Activated naive CD4-positive, alpha-beta T cell treated with anti-CD3 and anti-CD28 coated beads, Interleukin-2, amount 10 ng/mL, durations not matched to agents 7 days and 5 days (primary cell): Measurements from ENCODE around the gene RBM4B.

ENCODE experiments used
- CTCF ChIA-PET: fragments of 350-600 bp; sonication (Branson Sonifier 250); formaldehyde crosslinking; loops from one replicate; lab custom pipeline; 2021; ENCODE audit warnings: antibody characterized with exemption; lab: Charles Lee
- DNase-seq: peaks from one replicate; pipeline ENCODE4 v3.0.0-alpha.2; 2020
- H3K27ac Mint-ChIP-seq: one replicate; pipeline ENCODE4 v1.8.0; 2021; ENCODE audit warnings: mild to moderate bottlenecking, moderate library complexity, mixed read lengths
- H3K27me3 Mint-ChIP-seq: one replicate; pipeline ENCODE4 v1.8.0; 2021; ENCODE audit warnings: mild to moderate bottlenecking, mixed read lengths
- H3K36me3 Mint-ChIP-seq: one replicate; pipeline ENCODE4 v1.8.0; 2021; ENCODE audit warnings: mixed read lengths
- H3K4me1 Mint-ChIP-seq: one replicate; pipeline ENCODE4 v1.8.0; 2021; ENCODE audit warnings: mixed read lengths
- H3K4me3 Mint-ChIP-seq: one replicate; pipeline ENCODE4 v1.8.0; 2021; ENCODE audit warnings: mild to moderate bottlenecking, moderate library complexity, mixed read lengths
- H3K9me3 Mint-ChIP-seq: one replicate; pipeline ENCODE4 v1.8.0; 2021; ENCODE audit warnings: mixed read lengths

Gene RBM4B

DNA sequence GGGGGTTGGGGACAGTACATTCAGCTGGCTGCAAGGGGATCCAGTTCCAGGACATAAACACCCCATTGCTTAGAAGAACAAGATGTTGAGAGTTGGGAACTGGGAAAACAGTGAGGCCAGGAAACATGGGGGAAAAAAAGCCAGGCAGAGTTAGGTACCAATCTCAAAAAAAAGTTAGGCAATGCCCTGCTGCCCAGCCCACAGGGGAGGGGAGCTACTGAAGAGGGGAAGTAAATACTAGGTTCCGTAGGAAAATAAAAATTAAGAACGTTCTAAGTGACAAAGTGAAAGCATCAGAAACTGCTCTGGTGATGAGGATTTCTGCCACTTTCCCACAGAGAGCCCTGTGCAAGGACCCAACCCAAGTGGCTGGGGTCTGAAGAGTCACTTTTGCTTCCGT, 39.3 kb upstream of the RBM4B start:
- no peaks in the 10 kb centered on the region for H3K36me3 Mint-ChIP-seq
- no peaks in the 10 kb centered on the region for H3K9me3 Mint-ChIP-seq
- no peak overlapping the region for H3K27ac Mint-ChIP-seq
- no peak for DNase-seq
- no peak overlapping the region for H3K4me3 Mint-ChIP-seq
- CTCF ChIA-PET, result no interaction called here
- H3K4me1 Mint-ChIP-seq, result peaks cover 16% of the 10 kb centered on the region
- H3K27me3 Mint-ChIP-seq, result peaks cover 69% of the 10 kb centered on the region

- no peak for DNase-seq
- no peaks in the 10 kb centered on the region for H3K9me3 Mint-ChIP-seq
- CTCF ChIA-PET, result no interaction called here
- no peak overlapping the region for H3K4me3 Mint-ChIP-seq
- peaks cover 13% of the 10 kb centered on the region for H3K4me1 Mint-ChIP-seq
- no peaks in the 10 kb centered on the region for H3K36me3 Mint-ChIP-seq
- peaks cover 57% of the 10 kb centered on the region for H3K27me3 Mint-ChIP-seq
- no peak overlapping the region for H3K27ac Mint-ChIP-seq
These were observed 37.8 kb upstream of the RBM4B start for GRCh38 chr11:66715346-66716085.

GRCh38 chr11:66713746-66714480, 36.2 kb upstream of the RBM4B start:
- Mint-ChIP-seq H3K4me1 (no peaks in the 10 kb centered on the region), H3K27me3 (peaks cover 42% of the 10 kb centered on the region), H3K9me3 (no peaks in the 10 kb centered on the region), H3K4me3 (no peak overlapping the region), H3K27ac (no peak overlapping the region), H3K36me3 (no peaks in the 10 kb centered on the region)
- CTCF ChIA-PET, result interaction anchor here (1.1 kb wide), 1 partner anchor 121 kb away, joined by 3 read pairs; no protein-coding TSS in a partner anchor
- DNase-seq, result no peak

DNA sequence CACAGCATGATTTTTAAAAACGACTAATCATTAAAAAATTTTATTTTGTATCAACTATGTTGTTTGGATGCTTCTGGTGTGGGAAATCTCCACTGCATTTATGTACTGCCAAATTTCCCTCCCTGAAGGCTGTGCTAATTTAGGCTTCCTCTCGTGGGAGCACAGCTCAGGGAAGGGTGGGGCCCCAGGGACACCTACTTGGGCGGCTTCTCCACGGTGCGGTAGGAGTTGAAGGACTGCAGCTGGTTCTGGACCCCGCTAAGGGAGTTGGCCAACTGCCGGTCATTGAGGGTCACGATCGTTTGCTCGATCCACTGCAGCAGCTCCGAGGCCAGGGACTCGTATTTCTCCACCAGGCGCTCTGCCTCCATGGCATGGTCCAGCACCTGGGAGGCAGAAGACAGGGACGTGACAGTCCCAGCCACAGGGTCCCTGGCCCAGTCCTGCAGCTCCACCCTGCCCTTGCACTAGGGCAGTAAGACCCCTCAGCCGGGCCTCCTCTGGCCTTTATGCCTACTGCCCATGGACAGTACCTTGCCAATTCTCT, 32.8 kb upstream of the RBM4B start:
- Mint-ChIP-seq H3K36me3 (no peaks in the 10 kb centered on the region), H3K27ac (no peak overlapping the region), H3K9me3 (no peaks in the 10 kb centered on the region), H3K4me3 (no peak overlapping the region), H3K27me3 (peaks cover 27% of the 10 kb centered on the region), H3K4me1 (no peaks in the 10 kb centered on the region)
- CTCF ChIA-PET, result no interaction called here
- no peak for DNase-seq

GRCh38 chr11:66708701-66709100, 31.0 kb upstream of the RBM4B start:
- peaks cover 10% of the 10 kb centered on the region for H3K27me3 Mint-ChIP-seq
- DNase-seq, result no peak
- peaks cover 3% of the 10 kb centered on the region for H3K4me1 Mint-ChIP-seq
- CTCF ChIA-PET, result no interaction called here
- H3K4me3 Mint-ChIP-seq, result no peak overlapping the region
- no peaks in the 10 kb centered on the region for H3K9me3 Mint-ChIP-seq
- no peak overlapping the region for H3K27ac Mint-ChIP-seq
- H3K36me3 Mint-ChIP-seq, result no peaks in the 10 kb centered on the region

DNA sequence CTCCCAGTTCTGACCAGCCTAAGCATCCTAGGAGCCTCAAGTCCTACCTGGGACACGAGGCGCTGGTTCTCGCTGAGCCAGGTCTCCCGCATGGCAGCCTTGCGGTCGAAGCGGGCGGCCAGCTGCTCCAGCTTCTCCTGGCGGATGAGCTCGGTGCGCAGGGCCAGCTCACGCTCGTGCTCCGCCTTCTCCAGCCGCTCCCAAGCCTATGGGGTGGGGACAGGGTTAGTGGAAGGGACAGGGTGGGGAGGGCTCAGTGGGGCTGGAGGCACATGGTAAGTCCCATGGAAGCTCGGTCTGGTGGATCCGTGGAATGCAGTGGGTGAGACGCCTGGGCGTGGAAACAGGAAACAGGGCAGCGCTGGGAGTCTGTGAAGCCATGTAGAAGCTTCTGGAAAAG, 30.4 kb upstream of the RBM4B start:
- DNase-seq, result no peak
- peaks cover 3% of the 10 kb centered on the region for H3K4me1 Mint-ChIP-seq
- H3K36me3 Mint-ChIP-seq, result no peaks in the 10 kb centered on the region
- no peak overlapping the region for H3K27ac Mint-ChIP-seq
- CTCF ChIA-PET, result no interaction called here
- H3K9me3 Mint-ChIP-seq, result no peaks in the 10 kb centered on the region
- no peak overlapping the region for H3K4me3 Mint-ChIP-seq
- peaks cover 4% of the 10 kb centered on the region for H3K27me3 Mint-ChIP-seq

DNA sequence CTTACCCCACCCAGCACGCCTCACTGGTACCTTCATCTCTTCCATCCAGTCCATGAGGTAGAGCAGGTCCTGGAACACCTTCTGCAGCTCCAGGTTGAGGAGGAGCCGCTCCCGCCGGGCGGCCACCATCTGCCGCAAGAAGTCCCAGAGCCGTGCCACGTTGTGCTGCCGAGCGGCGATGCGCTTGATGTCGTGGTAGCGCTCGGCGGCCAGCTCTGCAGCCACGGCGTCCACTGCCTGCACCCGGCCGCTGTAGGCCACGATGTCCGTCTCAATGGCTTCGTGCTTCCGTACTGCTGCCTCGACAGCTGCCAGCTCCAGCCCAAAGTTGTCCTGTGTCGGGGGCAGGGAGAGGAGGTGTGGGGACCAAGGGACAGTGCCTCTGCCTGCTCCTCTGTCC, 29.8 kb upstream of the RBM4B start:
- CTCF ChIA-PET, result no interaction called here
- Mint-ChIP-seq H3K9me3 (no peaks in the 10 kb centered on the region), H3K4me3 (no peak overlapping the region), H3K4me1 (peaks cover 3% of the 10 kb centered on the region), H3K27me3 (no peaks in the 10 kb centered on the region), H3K27ac (no peak overlapping the region), H3K36me3 (no peaks in the 10 kb centered on the region)
- DNase-seq, result no peak

GRCh38 chr11:66706989-66707388, 29.3 kb upstream of the RBM4B start:
- no peaks in the 10 kb centered on the region for H3K27me3 Mint-ChIP-seq
- no peaks in the 10 kb centered on the region for H3K9me3 Mint-ChIP-seq
- H3K4me3 Mint-ChIP-seq, result no peak overlapping the region
- peaks cover 3% of the 10 kb centered on the region for H3K4me1 Mint-ChIP-seq
- no peak for DNase-seq
- CTCF ChIA-PET, result no interaction called here
- no peak overlapping the region for H3K27ac Mint-ChIP-seq
- no peaks in the 10 kb centered on the region for H3K36me3 Mint-ChIP-seq

DNA sequence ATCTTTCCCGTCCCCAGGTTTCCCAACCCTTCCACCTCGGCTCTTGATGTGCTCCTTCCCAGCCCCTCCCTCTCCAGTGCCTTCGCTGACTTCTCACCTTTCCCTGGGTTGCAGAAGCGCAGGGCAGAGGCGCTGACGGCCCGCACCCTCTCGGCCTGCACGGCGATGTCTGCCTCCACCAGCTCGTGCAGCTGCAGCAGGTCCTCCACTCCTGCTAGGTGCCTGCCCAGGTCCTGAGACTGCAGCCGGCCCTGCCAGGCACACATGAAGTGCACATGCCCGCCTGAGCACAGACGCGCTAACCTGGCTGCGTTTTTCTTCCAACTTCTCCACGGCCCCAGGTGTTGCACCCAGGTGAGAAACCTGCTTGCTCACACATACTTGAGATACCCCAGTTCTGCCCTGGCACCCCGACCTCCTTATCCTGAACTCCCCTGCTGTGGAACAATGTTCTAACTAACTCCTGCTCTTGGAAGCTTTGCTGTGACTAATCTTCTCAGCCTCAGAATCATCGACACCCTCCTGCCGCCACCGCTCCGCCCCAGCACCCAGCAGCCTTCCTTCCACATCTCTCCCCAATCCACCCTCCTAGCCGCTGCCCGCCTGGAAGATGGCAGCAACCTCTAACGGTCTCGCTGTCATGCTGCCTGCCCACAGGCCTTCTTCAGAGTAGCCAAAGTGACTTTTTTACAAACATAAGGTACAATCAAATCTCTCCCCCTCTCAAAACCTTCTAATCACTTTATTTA, 28.1 kb upstream of the RBM4B start:
- no peak for DNase-seq
- Mint-ChIP-seq H3K9me3 (no peaks in the 10 kb centered on the region), H3K27me3 (peaks cover 4% of the 10 kb centered on the region), H3K4me3 (no peak overlapping the region), H3K36me3 (no peaks in the 10 kb centered on the region), H3K27ac (no peak overlapping the region), H3K4me1 (peaks cover 3% of the 10 kb centered on the region)
- CTCF ChIA-PET, result no interaction called here

DNA sequence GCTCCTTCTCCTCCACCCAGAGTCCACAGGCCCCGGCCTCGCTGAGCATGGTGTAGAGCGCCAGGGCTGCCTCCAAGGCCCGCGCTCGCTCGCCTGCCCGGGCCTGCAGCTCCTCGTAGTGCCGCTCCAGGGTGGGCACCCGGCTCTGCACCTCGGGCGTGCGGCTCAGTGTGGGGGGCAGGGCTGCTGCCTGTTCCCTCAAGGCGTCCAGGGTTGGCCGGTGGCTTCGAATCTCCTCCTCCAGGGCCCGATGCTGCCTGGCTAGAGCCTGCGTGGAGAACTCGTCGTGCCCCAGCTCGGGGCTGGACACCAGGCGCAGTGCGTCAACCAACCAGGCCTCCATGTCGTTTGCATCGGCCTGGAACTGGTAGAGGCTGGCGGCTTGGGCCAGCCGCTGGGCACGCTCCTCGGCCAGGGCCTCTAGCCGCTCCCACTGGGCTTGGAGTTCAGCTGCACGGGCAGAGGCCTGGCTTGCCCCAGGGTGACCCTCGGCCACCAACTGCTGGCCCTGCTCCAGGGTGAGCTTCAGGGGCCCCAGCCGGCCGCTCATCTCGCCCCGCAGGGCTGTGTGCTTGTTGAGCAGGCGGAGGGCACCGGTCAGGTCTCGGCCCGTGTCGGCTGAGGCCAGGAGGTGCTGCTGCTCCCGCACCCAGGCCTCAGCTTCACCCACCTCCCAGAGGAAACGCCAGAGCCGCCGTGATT, 27.1 kb upstream of the RBM4B start:
- Mint-ChIP-seq H3K9me3 (no peaks in the 10 kb centered on the region), H3K36me3 (no peaks in the 10 kb centered on the region), H3K27ac (no peak overlapping the region), H3K27me3 (peaks cover 4% of the 10 kb centered on the region), H3K4me1 (peaks cover 3% of the 10 kb centered on the region), H3K4me3 (no peak overlapping the region)
- CTCF ChIA-PET, result no interaction called here
- DNase-seq, result no peak

GRCh38 chr11:66701432-66702240, 23.9 kb upstream of the RBM4B start:
- H3K27me3 Mint-ChIP-seq, result peaks cover 4% of the 10 kb centered on the region
- H3K36me3 Mint-ChIP-seq, result no peaks in the 10 kb centered on the region
- peaks cover 3% of the 10 kb centered on the region for H3K4me1 Mint-ChIP-seq
- H3K4me3 Mint-ChIP-seq, result no peak overlapping the region
- no peaks in the 10 kb centered on the region for H3K9me3 Mint-ChIP-seq
- no peak overlapping the region for H3K27ac Mint-ChIP-seq
- no peak for DNase-seq
- CTCF ChIA-PET, result interaction anchor here (1.3 to 1.6 kb wide), 2 partner anchors 8 to 133 kb away, joined by 3 to 4 read pairs; no protein-coding TSS in a partner anchor

- Mint-ChIP-seq H3K4me1 (peaks cover 3% of the 10 kb centered on the region), H3K9me3 (no peaks in the 10 kb centered on the region), H3K4me3 (no peak overlapping the region), H3K27ac (no peak overlapping the region), H3K36me3 (no peaks in the 10 kb centered on the region), H3K27me3 (peaks cover 4% of the 10 kb centered on the region)
- CTCF ChIA-PET, result interaction anchor here (1.6 kb wide), 1 partner anchor 134 kb away, joined by 3 read pairs; no protein-coding TSS in a partner anchor
- DNase-seq, result no peak
These were observed 23.1 kb upstream of the RBM4B start for GRCh38 chr11:66700742-66701141.

DNA sequence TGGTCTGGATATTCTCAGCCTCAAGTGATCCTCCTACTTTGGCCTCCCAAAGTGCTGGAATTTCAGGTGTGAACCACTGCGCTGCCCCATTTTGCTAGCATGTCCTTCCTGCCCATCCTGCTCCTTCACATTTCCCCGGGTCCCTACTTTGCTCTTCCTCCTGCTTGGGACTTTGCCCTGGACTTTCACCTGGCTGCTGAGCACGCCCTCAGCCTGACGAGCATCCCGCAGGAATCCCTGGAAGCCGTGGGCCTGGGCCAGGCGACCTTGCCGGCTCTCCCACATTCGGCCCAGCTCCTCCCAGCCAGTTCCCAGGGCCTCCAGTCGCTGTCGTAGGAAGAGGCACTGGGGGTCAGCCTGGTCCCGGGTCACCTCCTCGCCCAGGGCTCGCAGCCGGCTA, 22.6 kb upstream of the RBM4B start:
- no peak overlapping the region for H3K27ac Mint-ChIP-seq
- no peak overlapping the region for H3K4me3 Mint-ChIP-seq
- H3K9me3 Mint-ChIP-seq, result no peaks in the 10 kb centered on the region
- H3K4me1 Mint-ChIP-seq, result peaks cover 3% of the 10 kb centered on the region
- CTCF ChIA-PET, result no interaction called here
- no peaks in the 10 kb centered on the region for H3K36me3 Mint-ChIP-seq
- DNase-seq, result no peak
- peaks cover 4% of the 10 kb centered on the region for H3K27me3 Mint-ChIP-seq
